K562 (cell line): ENCODE measurements around the gene PLXDC1. TPM values are rescaled to one million over a fixed set of nuclear protein-coding genes. Genes with fewer than 3 reads are reported as not detected.

Source experiments
- ATF2 ChIP-seq: sonication (generic); formaldehyde crosslinking; IDR thresholded peaks from 2 replicates; pipeline ENCODE4 v1.8.1; 2022; ENCODE audit warnings: missing genetic modification reagents
- E2F4 ChIP-seq: sonication (generic); formaldehyde crosslinking; IDR thresholded peaks from 2 replicates; pipeline ENCODE4 v1.8.0; 2022; ENCODE audit warnings: mild to moderate bottlenecking, low read depth, missing genetic modification reagents
- ELF1 ChIP-seq: fragments of 200-800 bp; sonication (Bioruptor generic); IDR thresholded peaks from 2 replicates; pipeline ENCODE4 v1.6.1; 2016; ENCODE audit warnings: missing genetic modification characterization, missing compliant biosample characterization
- ESRRB ChIP-seq: fragments of 250-450 bp; sonication (Bioruptor Pico); IDR thresholded peaks from 2 replicates; pipeline ENCODE4 v1.5.0; 2020; ENCODE audit warnings: mild to moderate bottlenecking, moderate library complexity, borderline replicate concordance
- GATA2 ChIP-seq: sonication (generic); formaldehyde crosslinking; IDR thresholded peaks from 2 replicates; pipeline ENCODE4 v1.4.0; 2020; ENCODE audit warnings: mild to moderate bottlenecking, missing genetic modification reagents
- HDAC2 ChIP-seq: fragments of 450-650 bp; IDR thresholded peaks from 2 replicates; pipeline ENCODE4 v1.6.1; 2016; ENCODE audit warnings: mild to moderate bottlenecking
- IRF1 ChIP-seq: sonication (generic); formaldehyde crosslinking; IDR thresholded peaks from 2 replicates; pipeline ENCODE4 v1.8.0; 2022; ENCODE audit warnings: missing genetic modification reagents, mild to moderate bottlenecking, borderline replicate concordance
- TBL1XR1 ChIP-seq, 2 experiments: IDR thresholded peaks; 2 replicates each; pipeline ENCODE4 v1.6.1; 2012; ENCODE audit warnings: improper control_type of control experiment in 2 of 2, low read length in 2 of 2, mild to moderate bottlenecking in 1 of 2
- ZKSCAN8 ChIP-seq: fragments of 200-800 bp; sonication (Bioruptor generic); IDR thresholded peaks from 2 replicates; pipeline ENCODE4 v1.6.1; 2016; ENCODE audit warnings: missing genetic modification characterization, missing compliant biosample characterization
- ZNF253 ChIP-seq: fragments of 250-450 bp; sonication (Bioruptor Pico); conservative IDR thresholded peaks from 2 replicates; pipeline ENCODE4 v1.6.1; 2021; ENCODE audit warnings: mild to moderate bottlenecking
- ZNF639 ChIP-seq, 2 experiments: fragments of 200-800 bp in 1 of 2; sonication (Bioruptor generic) in 1 of 2; sonication (generic) in 1 of 2; formaldehyde crosslinking in 1 of 2; IDR thresholded peaks in 1 of 2; conservative IDR thresholded peaks in 1 of 2; 2 replicates each; pipeline versions ENCODE4 v1.5.0 to v1.6.1; 2016 to 2020; ENCODE audit warnings: missing compliant biosample characterization in 1 of 2, missing genetic modification characterization in 1 of 2, missing genetic modification reagents in 1 of 2
- ZNF655 ChIP-seq: fragments of 250-450 bp; sonication (Bioruptor Pico); IDR thresholded peaks from 2 replicates; pipeline ENCODE4 v1.5.0; 2021
- polyA plus RNA-seq, 8 experiments: library from polyadenylated mRNA; depleted of rRNA in 4 of 8; stranded (reverse) in 5 of 8; unstranded in 3 of 8; fragments of >200 nt; fragmentation: Nextera tagmentation in 2 of 8; fragmentation: Illumina TruSeq in 1 of 8; extraction: Ambion mirVana in 2 of 8; extraction: Trizol in 1 of 8; gene quantifications; 2 replicates each; pipeline versions ENCODE4 v1.2.1 to v1.2.3, GENCODE V29; 2011 to 2014; ENCODE audit warnings: inconsistent platforms in 1 of 8, missing spikeins in 1 of 8
- total RNA-seq, 7 experiments: library from RNA; depleted of rRNA in 6 of 7; stranded (reverse); fragments of >200 nt in 6 of 7; fragmentation: Illumina TruSeq in 2 of 7; extraction: Trizol in 2 of 7; gene quantifications; 2 replicates each; pipeline versions ENCODE4 v1.2.1 to v1.2.3, GENCODE V29; 2011 to 2021; ENCODE audit warnings: low replicate concordance in 1 of 7
- TF ChIP-seq, protein P1 (sequence below): fragments of 200-400 bp; formaldehyde crosslinking; IDR thresholded peaks from 2 replicates; pipeline ENCODE4 v1.6.1; 2017; ENCODE audit warnings: mild to moderate bottlenecking, low read depth, low read length, moderate library complexity
- TF ChIP-seq, protein P2 (sequence below), 2 experiments: fragments of 450-650 bp; IDR thresholded peaks; 2 replicates each; pipeline ENCODE4 v1.6.1; 2016

Gene PLXDC1
- total and polyA plus RNA-seq, 9 of the 15 experiments (the other 6 are each of a cell fraction or from before 2014, with no cell fraction given), result not detected

DNA sequence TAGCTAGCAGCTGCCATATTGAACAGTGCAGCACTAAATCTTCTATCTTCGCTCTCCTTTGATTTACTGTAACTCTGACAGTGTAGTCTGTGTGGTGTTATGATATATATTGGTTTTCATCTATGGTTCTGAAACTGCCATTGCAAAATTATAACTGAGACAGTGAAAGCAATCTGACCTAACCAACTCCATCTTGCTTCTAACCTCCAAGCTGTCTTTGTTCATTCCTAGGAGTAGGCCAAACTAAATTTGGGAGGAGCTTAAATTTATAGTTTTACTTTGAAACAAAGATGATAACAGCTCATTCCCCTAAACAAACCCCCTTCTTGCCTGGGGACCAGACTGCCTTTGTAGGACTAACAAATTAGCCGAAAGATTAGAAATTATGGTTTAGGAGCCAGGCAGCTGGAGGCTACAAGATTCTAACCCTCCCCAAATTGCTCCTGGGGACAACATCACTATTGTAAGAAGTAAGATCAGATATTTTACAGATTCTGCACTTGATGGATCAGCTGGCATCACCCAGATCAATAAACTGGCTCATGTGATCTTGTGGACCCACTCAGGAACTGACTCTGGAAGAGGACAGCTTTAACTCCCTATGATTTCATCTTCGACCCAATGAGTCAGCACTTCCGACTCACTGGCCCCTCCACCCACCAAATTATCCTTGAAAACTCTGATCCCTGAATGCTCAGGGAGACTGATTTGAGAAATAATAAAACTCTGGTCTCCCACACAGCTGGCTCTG, 137.2 kb downstream of the PLXDC1 start (continued):
- 0 out of 2 replicates have a peak, but pooled peaks have one; percentile 2 for TF ChIP-seq ELF1 (tag)
- TF ChIP-seq, protein P1, sequence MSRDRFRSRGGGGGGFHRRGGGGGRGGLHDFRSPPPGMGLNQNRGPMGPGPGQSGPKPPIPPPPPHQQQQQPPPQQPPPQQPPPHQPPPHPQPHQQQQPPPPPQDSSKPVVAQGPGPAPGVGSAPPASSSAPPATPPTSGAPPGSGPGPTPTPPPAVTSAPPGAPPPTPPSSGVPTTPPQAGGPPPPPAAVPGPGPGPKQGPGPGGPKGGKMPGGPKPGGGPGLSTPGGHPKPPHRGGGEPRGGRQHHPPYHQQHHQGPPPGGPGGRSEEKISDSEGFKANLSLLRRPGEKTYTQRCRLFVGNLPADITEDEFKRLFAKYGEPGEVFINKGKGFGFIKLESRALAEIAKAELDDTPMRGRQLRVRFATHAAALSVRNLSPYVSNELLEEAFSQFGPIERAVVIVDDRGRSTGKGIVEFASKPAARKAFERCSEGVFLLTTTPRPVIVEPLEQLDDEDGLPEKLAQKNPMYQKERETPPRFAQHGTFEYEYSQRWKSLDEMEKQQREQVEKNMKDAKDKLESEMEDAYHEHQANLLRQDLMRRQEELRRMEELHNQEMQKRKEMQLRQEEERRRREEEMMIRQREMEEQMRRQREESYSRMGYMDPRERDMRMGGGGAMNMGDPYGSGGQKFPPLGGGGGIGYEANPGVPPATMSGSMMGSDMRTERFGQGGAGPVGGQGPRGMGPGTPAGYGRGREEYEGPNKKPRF, result no peak
- TF ChIP-seq E2F4 (CRISPR knock-in tag), result no peak
- TF ChIP-seq, protein P2, sequence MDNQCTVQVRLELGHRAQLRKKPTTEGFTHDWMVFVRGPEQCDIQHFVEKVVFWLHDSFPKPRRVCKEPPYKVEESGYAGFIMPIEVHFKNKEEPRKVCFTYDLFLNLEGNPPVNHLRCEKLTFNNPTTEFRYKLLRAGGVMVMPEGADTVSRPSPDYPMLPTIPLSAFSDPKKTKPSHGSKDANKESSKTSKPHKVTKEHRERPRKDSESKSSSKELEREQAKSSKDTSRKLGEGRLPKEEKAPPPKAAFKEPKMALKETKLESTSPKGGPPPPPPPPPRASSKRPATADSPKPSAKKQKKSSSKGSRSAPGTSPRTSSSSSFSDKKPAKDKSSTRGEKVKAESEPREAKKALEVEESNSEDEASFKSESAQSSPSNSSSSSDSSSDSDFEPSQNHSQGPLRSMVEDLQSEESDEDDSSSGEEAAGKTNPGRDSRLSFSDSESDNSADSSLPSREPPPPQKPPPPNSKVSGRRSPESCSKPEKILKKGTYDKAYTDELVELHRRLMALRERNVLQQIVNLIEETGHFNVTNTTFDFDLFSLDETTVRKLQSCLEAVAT (IDR thresholded peaks at IDR 0.05), result no peak
- peak in 1 of 2 experiments; percentile 95; a peak in 2 of 4 replicates for TF ChIP-seq ZNF639 (CRISPR knock-in tag; conservative IDR thresholded peaks at IDR 0.05 in 1 of 2, IDR thresholded peaks at IDR 0.05 in 1 of 2)
- TF ChIP-seq ESRRB (CRISPR knock-in tag), result peak; percentile 76; the same call in 1 of the 2 replicates
- TF ChIP-seq TBL1XR1 (IDR thresholded peaks at IDR 0.05; ENCODE audit: low read length in 2 of 2), result peak in 1 of 2 experiments; percentile 10; a peak in 1 of 4 replicates
- no peak; the same call in 1 of the 2 replicates for TF ChIP-seq HDAC2
- no peak for TF ChIP-seq IRF1 (CRISPR knock-in tag)
- no peak for TF ChIP-seq ZNF655 (CRISPR knock-in tag)
- TF ChIP-seq ZNF253 (CRISPR knock-in tag), result 0 out of 2 replicates have a peak, but pooled peaks have one; percentile 28
- TF ChIP-seq ATF2, result no peak
- no peak for TF ChIP-seq GATA2
- TF ChIP-seq ZKSCAN8, result peak; percentile 92
